Measurements from ENCODE around the gene KCNJ16. TPM values are rescaled to one million over a fixed set of nuclear protein-coding genes. Genes with fewer than 3 reads are reported as not detected.
A peak's percentile ranks its signal among the peaks of the same experiment; 100 is the strongest.
"Not testable (repeated sequence)": the region's sequence is repeated elsewhere in the genome, so short reads cannot be mapped to it uniquely, and the experiment has no call there.

The KCNJ16 gene
- 0.64 and 9.5 TPM in 2 replicates for total RNA-seq

DNA sequence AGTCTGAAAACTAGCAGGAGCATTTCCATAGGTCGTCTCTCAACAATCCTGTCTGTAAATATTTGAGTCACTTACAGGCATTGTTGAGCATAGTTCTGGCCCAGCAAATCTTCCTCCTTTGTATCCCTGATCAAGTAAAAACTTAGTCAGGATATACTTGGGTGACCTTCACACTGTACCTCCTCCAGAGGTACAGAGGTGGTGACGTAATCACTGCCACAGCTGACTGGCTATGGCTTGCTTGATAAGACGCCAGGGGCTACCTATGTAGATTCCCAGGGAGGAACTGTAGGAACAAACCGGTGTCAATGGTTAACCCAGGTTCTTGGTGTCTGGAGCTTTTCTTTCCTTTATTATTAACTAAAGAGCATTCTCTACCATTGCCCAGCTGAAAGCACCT is at the start of gene KCNJ16:
Gene KCNJ16, plus strand, starts transcription at position 270 of the 400 bp plus-strand sequence. CDS start 56,863 bp downstream, outside the sequence.
- DNase-seq (ENCODE audit: extremely low read depth, low read depth, low spot score) = no peak

DNA sequence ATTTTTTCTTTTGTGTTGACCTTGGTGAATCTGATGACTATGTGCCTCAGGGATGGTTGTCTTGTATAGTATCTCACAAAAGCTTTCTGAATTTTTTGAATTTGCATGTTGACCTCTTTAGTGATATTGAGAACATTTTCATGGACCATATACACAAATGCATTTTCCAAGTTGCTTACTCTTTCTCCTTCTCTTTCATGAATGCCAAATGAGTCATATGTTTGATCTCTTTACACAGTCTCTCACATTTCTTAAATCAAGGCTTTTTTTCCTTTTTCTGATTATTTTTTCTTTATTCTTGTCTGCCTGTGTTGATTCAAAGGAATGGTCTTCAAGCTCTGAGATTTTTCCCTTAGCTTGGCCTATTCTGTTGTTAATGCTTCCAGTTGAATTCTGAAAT is 46.6 kb upstream of the KCNJ16 start:
- no peak for DNase-seq (ENCODE audit: extremely low read depth, low read depth, low spot score)

DNA sequence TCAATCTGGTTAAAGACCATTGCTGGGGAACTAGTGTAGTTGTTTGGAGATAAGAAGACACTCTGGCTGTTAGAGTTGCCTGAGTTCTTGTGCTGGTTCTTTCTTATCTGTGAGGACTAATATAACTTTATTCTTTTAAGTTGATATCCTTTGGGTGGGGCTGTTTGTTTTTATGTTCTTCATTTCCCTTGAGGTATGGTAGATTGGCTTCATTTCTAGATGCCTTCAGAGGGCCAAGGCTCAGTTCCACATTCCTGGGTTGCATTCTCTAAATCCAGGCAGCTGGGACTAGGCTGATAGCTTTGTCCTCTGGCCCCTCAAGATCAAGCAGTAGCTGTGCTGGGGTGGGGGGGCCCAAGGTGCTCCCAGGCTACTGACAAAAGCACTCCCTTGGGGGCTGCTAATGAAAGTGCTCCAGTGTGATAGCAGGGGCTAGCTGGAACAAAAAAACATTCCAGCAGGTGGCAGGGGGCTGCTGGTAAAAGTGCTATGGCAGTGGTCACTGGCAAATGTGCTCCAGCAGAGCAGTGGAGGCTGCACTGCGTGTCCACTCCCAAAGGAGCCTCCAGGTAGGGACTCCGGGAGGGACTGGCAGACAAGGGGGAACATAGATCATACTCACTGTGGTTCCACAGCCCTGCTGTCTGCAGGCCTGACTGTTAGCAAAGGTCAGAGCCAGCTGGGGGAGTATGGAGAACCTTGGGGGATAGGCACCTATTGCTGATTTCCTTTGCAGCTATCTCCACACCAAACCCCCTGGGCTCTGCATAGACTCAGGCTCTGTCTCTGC is 45.9 kb upstream of the KCNJ16 start:
- DNase-seq (ENCODE audit: extremely low read depth, low read depth, low spot score) = no peak

DNA sequence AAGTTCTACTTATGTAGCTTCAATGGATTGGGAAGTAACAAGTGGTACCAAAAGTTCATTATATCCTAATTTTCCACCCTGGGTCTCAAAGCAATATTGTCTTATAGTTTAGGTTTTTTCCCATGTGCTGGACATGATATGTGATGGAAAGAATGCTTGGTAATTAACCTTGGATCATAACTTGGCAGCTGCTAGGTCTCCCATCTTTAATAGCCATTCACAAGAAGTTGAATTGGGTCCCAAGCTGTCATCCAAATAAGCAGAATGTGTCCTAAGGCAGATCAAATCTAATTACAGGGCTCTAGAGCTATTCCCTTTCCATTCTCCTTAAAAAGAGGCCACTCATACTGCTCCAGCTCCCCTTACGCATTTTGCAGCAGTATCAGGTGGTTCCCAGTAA is 44.7 kb upstream of the KCNJ16 start:
- no peak for DNase-seq (ENCODE audit: extremely low read depth, low read depth, low spot score)

DNA sequence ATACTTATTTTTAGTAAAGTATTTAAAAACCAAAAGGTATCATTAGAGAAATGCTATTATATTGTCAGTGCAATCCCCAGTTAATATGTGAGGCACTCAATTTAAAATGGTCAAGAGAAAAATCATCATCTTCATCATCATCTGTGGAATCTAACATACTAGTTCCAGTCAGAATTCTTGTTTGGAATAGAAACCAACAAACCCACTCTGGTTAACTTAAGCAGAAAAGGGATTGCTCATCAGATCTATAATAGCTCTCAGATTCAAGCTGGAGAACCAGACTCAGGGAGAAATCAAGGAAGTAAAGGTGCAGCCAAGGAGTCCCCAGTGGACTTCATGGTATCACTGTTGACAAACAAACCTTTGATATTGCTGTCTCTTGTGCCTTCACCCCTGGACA is 43.7 kb upstream of the KCNJ16 start:
- no peak for DNase-seq (ENCODE audit: extremely low read depth, low read depth, low spot score)

DNA sequence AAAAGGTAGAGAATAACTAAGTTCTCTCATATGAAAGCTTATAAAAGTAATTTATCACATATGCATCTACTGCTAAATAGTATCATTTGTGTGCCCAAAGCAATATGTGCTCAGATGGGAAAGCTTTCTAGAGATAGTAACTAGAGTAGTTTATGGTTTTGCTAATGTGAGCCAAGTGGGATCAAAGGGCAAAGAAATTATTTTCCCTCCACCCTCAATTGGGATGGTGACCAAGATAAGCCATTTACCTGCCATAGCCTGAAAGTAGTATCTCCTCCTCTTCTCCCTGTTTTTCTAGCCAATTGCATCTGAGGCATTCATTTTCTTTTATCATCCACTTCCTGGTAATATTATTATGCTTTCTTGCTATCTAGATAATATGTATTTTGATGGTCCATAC is 41.9 kb upstream of the KCNJ16 start:
- DNase-seq (ENCODE audit: extremely low read depth, low read depth, low spot score) = no peak

DNA sequence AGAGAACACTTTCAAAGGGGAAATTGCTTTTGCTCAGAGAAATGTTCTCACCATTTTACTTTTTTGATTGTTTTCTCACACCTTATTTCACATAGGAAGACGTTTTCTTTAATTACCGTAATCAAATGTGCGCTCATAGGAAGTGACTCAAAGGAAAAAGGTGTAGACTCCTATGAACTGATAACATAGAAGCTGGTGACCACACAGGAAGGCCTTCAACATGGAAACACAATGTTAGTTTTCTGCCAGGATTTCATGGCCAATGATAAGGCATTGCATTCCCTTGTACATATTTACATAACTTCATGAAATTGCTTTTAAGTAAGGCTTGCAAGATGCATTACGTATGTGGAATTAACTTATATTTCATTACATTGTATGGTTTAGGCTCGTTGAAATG is 40.9 kb upstream of the KCNJ16 start:
- peak; percentile 99 for DNase-seq (ENCODE audit: extremely low read depth, low read depth, low spot score)

DNA sequence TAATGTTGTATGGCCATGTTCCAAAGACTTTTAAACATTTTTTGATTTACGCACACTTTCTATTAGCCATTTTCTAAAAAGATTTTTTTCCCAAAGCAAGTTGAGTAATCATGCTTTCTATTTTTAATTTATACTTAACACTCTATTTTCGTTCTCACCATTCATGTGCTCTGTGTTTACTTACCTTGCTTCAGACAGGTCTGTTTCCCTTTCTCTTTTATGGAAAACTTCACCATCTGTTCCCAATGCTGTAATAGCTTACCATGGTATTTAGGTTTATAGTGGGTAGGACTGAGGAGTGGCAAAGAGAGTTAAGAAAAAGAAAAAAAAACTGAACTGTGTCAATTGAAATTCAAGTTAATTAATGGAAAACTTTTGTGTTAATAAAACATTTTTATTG is 37.5 kb upstream of the KCNJ16 start:
- DNase-seq (ENCODE audit: extremely low read depth, low read depth, low spot score) = no peak

DNA sequence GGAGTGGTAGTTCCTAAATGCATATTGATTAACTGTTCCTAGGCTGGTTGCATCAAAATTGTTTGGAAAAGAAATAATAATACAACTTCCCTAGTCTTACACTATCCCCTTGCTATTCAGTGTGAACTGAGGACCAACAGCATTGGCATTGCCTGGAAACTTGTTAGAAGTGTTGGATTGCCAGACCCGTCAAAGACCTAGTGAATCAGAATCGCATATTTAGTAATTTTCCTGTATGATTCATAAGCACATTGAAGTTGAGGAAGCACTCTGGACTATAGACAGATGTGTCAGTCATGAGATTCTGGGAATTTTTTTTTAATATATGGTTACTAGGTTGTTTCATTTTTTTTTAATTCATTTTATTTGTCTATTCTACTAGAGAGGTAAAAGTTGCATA is 34.7 kb upstream of the KCNJ16 start:
- DNase-seq (ENCODE audit: extremely low read depth, low read depth, low spot score) = peak; percentile 79

DNA sequence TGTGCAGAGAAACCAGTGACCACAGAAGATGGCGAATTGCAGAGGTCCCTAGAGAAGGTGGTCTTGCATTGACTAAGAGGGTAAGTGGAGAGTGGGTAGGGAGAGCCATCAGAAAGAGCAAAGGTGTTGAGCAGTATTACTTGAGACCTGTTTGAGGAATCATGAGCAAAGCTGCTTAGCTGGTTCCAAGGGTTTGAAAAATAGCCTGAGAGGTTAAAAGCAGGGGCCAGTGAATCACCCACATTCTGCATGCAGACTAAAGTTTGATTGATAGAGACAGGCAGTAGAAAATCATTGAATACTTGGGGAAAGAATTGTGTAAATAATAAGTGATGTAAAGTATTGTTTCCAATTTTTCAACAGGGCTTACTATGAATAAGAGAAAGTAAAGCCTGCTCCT is 34.0 kb upstream of the KCNJ16 start:
- no peak for DNase-seq (ENCODE audit: extremely low read depth, low read depth, low spot score)

DNA sequence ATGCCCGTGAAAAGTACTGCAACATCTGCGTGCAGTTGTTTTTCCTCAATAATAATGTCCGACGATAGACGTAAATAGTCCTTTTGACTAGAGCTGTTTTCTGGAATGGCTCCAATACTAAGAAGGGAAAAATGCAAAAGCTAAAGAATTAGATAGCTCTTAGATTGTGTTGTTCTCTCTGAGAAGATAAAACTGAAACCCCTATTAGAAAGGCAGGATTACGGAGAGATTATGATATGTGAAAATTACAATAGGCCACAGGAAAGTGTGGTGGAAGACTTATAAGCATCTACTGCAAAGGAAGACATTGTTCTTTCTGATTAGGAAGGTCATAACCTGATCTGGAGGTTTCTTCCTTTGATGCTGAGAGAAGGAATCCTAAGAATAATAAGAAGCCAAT is 33.5 kb upstream of the KCNJ16 start:
- DNase-seq (ENCODE audit: extremely low read depth, low read depth, low spot score) = peak; percentile 66

DNA sequence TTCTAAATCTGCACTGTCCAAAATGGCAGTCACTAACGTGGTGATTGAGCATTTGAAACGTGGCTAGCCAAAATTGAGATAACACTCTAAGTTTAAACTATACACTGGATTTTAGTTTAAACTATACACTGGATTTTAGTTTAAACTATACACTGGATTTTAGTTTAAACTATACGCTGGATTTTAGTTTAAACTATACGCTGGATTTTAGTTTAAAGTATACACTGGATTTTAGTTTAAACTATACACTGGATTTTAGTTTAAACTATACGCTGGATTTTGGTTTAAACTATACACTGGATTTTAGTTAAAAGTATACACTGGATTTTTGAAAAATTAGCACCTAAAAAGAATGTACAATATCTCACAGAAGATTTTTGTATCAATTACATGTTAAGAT is 29.2 kb upstream of the KCNJ16 start:
- DNase-seq (ENCODE audit: extremely low read depth, low read depth, low spot score) = not testable (repeated sequence)

DNA sequence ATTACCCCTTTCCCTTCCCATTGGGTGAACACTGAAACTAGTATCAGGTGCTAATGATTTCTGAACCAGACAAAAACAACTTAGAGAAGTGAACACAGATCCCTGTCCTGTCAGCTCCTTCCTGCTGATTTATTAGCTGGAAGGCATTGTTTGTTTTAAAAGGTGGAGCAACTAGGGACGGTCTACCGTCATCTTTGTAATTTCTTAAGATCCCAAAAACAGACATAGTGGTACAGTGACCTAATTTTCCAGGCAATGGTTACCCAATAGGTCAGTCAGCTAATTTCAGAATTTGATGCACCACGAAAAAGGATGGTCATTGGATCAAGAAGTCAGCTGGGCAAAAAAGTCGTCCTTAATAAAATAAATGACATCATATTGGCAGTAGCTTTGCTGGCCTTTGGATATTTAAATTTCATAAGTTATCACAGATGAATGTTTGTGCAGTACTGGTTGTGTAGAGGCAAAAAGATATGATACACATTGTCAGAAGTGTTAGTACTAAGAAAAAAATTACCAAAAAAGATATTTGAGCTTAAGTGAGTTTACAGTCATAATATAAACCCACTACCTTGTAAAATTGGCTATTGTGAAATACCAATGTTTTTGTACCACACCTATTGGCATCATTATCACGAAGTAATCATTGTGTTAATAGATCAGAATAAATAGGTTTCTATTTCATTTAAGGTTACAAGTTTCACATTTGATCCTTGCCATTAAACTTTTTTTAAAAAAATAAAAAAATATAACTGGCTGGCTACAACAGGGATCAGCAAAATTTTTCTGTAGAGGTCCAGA is 27.2 kb upstream of the KCNJ16 start:
- no peak for DNase-seq (ENCODE audit: extremely low read depth, low read depth, low spot score)

DNA sequence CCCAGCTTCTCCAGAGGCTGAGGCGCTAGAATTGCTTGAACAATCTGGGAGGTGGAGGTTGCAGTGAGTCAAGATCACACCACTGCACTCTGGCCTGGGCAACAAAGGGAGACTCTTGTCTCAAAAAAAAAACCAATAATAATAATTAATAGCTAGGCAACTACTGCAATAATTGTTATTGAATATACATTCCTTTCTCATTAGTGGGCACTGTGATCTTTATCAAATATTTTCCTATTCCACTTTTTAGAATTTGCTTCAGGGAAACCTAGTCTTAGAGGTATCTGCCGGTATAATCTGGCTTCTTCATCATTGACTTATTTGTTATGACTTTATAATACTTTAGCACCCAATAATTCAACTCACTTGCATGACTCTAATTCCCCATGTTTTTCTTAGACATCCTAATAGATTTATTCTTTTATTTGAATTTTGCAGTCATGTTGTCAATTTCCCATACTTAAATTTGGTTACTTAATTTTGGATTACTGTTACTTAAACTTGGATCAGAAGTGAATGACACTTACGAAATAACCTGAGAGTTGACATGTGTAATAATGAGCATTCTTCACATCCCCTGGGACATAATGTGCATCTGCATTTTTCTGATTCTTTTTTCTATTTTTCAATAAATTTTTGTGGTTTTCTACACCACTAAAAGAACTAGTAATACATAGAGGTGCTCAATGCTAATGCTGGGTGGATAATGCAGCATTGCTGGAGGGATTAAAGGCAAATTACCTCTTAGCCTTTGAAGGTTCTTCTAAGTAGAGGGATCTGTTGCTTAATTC is 25.0 kb upstream of the KCNJ16 start:
- DNase-seq (ENCODE audit: extremely low read depth, low read depth, low spot score) = no peak

DNA sequence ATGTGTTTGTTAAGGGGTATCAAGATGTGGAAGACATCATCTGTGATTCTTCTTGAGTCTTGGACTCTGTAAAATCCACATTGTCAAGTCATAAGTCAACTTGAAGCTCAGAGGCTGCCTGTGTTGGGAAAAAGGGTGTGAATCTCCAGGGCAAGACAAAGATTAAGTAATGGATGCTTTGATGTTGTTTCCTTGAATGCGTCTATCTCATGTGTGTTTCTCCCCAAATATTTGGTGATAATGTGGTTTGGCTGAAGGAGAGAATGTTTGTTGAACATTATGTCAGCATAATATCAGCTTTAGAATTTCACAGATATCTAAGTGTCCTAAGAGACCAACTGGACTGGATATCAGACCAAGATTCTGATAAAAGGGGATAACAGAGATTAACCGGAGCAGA is 24.1 kb upstream of the KCNJ16 start:
- no peak for DNase-seq (ENCODE audit: extremely low read depth, low read depth, low spot score)

DNA sequence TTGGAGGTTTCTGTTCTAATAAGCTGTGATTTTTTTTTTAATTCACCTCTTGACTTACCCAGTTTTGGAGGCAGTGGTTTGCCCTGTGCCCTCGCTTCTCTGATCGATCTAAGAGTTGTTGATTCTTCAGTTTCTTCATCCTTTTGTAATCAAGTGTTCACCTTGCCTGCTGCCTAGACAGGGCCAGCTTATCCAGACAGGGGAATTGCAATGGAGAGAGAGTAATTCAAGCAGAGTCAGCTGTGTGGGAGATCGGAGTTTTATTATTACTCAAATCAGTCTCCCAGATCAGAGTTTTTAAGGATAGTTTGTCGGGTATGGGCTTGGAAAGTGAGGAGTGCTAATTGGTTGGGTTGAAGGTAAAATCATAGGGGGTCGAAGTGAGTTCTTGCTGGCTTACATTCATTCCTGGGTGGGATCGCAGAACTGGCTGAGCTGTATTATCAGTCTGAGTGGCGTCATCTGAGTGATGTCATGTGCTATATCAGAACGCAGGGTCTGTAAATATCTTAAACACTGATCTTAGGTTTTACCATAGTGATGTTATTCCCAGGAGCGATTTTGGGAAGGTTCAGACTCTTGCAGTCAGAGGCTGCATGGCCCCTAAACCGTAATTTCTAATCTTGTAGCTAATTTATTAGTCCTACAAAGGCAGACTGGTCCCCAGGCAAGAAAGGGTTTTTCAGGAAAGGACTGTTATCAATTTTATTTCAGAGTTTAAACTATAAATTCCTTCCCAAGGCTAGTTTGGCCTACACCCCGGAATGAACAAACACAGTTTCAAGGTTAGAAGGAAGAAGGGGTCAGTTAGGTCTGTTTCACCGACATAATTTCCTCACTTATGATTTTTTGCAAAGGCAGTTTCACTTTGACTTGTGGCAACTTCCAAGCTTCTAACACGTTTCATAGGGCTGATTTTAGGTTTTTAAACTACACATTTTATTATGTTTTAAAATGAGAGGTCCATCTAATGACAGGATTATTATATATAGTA is 21.5 kb upstream of the KCNJ16 start:
- no peak for DNase-seq (ENCODE audit: extremely low read depth, low read depth, low spot score)

DNA sequence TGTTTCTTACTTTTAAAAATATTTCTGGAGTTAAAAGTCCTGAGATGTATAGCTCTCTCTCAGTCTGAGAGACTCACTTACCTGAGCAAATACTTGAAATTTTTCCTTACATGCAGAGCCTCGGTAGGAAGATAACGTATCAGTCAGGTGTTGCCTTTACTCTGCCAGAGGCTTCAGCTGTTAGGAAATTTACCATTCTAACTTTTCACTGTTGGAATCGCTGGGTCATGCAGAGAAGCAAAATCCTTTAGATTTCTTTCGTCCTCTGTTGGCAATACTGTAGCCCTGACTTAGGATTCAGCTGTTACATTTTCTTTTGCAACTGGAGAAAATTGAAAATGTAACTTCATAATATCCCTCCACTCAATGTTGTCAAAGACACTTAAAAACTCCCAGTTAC is 20.0 kb upstream of the KCNJ16 start:
- no peak for DNase-seq (ENCODE audit: extremely low read depth, low read depth, low spot score)

DNA sequence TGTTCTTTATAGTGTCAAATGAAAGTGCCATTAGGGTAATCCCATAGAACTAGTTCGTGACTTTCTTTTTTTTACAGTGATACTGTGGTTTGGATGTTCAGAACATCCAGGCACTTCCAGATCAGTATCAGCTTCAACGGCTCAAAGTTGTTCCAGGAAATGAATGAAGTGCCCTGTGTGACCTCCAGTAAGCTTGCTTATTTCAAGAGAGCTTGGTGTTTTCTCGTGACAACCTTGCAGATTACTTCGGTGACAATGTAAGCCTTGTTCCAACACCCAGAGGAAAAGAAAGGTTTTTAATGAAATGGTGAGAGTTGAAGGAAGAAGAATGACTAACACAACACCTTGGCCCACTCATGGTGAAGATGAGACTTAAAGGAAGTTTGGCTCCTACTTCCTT is 16.0 kb upstream of the KCNJ16 start:
- DNase-seq (ENCODE audit: extremely low read depth, low read depth, low spot score) = no peak

DNA sequence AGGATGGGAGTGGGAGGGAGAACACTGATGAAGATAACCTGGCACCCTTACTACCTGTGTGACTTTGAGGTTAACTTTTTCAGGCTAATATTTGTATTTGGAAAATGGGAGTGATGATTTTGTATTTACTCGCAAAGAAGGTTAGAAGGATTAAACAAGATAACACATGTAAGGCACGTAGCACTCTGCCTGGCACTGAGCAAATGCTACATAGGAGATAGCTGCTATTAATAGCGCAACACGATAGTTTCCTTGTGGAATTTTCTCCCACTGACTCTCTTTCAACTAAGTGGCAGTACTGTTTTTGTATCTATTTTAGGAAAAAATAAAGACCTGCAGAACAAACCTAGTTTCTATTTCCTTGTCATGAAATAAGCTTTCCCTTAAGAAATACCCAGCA is 15.4 kb upstream of the KCNJ16 start:
- no peak for DNase-seq (ENCODE audit: extremely low read depth, low read depth, low spot score)

DNA sequence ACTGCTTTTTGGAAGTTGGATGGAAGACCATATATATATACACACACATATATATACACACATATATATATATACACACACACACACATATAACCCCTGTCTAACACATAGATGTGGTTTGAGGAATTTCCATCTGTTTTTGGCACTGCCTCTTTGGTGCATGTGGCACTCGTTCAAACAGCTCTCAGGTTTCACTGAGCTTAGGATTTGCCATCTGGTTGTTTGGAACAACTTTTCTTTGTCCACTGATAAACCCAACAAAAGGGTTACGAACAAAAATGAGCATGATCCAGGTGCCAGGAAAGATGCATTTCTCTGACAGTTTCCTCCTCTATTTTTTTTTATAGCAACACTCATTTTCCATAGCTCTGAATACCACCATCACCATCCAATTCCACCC is 14.6 kb upstream of the KCNJ16 start:
- DNase-seq (ENCODE audit: extremely low read depth, low read depth, low spot score) = no peak

Data from glomerular endothelial cell (primary cell).